KBM-7 (cell line): ENCODE data around the gene PITHD1.
"Not testable (repeated sequence)": the region's sequence is repeated elsewhere in the genome, so short reads cannot be mapped to it uniquely, and the experiment has no call there.

Experiments used
- DNase-seq: peaks from one replicate; pipeline ENCODE4 v3.0.0-alpha.2; 2015
- in situ Hi-C: fragments of 300-500 bp; cut with MboI; formaldehyde crosslinking; loops from 2 replicates; pipeline ENCODE4 v1.14.3; 2020; ENCODE audit warnings: low sequenced_read_pairs, low pct_unique_long_range_greater_than_20kb, mixed read lengths

PITHD1 gene

DNA sequence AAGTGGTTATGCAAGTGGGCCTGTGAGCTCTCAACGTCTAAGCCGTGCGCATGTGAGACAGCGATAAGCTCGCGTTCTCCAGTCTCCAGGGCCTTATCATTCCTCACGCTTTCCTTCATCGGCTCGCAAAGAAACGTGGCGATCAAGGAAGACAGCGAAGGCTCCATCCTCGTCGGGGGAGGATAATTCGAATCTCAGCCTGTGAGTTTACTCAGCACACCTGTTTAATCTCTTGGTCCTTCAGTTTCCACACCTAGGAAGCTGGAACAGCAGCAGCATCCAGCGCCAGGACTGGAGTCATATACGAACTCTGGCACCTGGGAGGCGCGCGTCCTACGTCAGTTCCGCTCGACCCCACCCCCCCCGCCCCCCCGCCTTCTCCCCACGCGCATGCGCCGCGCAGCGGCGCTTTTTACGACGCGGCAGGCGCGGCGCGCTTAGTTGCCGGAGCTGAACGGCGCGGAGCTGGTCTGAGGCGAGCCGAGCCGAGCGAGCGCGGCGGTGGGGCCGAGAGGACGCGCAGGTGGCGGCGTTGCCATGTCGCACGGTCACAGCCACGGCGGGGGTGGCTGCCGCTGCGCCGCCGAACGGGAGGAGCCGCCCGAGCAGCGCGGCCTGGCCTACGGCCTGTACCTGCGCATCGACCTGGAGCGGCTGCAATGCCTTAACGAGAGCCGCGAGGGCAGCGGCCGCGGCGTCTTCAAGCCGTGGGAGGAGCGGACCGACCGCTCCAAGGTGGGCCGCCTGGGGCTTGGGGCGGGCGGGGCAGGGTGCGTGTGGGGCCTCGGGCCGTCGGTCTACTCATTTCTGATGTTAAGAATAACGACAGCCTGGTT lies at the start of gene PITHD1:
TSS of gene PITHD1 (plus strand) at position 440 of the 836 bp plus-strand sequence. CDS start at position 538, 98 bp downstream.
- peak; percentile 78 for DNase-seq
- in situ Hi-C loops: no loop called here

GRCh38 chr1:23732363-23733224 lies 45.6 kb upstream of the PITHD1 start:
- no peak for DNase-seq
- in situ Hi-C loops: no loop called here

GRCh38 chr1:23733281-23733680 lies 44.9 kb upstream of the PITHD1 start:
- in situ Hi-C loops, DNase-seq: not testable (repeated sequence)

GRCh38 chr1:23736437-23737134 lies 41.6 kb upstream of the PITHD1 start:
- in situ Hi-C loops: no loop called here

GRCh38 chr1:23741609-23742008 lies 36.6 kb upstream of the PITHD1 start:
- DNase-seq: no peak
- in situ Hi-C loops: no loop called here

More at GRCh38 chr1:23736437-23737134, 41.6 kb upstream of the PITHD1 start:
- DNase-seq: no peak

GRCh38 chr1:23742670-23743286 lies 35.4 kb upstream of the PITHD1 start:
- no peak for DNase-seq
- in situ Hi-C loops: no loop called here

GRCh38 chr1:23743287-23744152 lies 34.7 kb upstream of the PITHD1 start, which contains the start of gene ELOA:
Gene ELOA (plus strand): TSS chr1:23743471. CDS start chr1:23743504, 33 bp downstream.
- in situ Hi-C loops: no loop called here
- DNase-seq: peak; percentile 73

DNA sequence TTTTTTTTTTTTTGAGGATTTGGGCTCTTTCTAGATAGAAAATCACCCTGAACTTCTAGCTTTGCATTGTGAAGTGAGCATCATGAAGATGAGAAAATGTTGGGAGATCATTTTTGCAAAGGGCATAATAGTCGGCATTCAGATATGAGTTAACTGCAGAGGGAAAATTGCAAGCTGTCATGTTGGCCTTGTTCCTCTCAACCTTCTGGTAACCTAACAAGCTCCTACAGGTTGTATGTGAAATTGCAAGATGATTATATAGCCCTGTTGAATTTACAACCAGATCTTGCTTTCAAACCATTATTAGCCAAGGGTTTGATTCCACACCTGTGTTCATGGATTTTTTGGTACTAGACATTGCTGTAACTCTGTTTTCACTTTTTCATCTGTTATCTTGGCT lies 32.7 kb upstream of the PITHD1 start:
- in situ Hi-C loops: no loop called here
- peak; percentile 32 for DNase-seq

DNA sequence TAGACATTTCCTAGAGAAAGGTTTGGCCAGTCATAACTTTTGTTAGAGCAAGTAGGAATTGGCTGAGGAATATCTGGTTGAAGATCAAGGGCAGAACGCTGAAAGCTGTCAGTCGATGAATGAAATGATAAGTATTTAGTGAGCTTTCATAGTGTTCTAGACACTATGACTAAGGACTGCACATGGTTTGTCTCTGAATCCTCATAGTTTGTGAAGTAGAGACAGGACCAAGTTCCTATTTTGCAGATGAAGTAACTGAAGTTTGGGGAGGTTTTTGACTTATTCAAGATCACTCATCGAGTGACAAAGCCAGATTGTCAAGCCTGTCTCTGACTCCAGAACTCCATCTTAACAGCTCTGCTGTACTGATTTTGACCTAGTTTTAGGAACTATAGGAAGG lies 30.2 kb upstream of the PITHD1 start:
- in situ Hi-C loops: no loop called here
- no peak for DNase-seq

- peak; percentile 74 for DNase-seq
- in situ Hi-C loops: no loop called here
These were observed 27.0 kb upstream of the PITHD1 start for GRCh38 chr1:23751050-23751814.

DNA sequence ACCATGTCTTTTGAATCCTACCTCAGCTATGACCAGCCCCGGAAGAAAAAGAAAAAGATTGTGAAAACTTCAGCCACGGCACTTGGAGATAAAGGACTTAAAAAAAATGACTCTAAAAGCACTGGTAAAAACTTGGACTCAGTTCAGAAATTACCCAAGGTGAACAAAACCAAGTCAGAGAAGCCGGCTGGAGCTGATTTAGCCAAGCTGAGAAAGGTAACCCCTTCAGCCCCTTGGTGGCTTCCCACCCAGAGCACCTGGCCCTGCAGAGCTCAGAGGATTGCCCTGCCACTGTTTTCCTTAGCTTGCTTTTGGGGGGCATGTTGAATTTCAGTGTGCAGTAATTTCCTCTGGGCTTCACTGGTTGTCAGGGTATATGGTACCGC lies 26.4 kb upstream of the PITHD1 start:
- DNase-seq: no peak
- in situ Hi-C loops: no loop called here

DNA sequence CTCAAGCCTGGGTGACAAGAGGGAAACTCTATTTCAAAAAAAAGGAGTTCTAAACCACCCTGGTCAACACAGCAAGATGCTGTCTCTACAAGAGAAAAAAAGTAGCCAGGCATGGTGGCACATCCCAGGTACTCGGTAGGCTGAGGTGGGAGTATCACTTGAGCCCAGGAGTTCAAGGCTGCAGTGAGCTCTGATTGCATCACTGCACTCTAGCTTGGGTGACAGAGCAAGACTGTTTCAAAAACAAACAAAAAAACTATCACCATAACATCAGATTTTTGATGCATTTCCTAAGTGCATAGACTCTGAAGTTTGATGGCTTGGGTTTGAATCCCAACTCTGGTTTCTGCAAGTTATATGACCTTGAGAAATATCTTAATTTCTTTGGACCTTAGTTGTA lies 25.3 kb upstream of the PITHD1 start:
- in situ Hi-C loops: no loop called here

GRCh38 chr1:23756676-23757075 lies 21.5 kb upstream of the PITHD1 start:
- in situ Hi-C loops: no loop called here
- DNase-seq: no peak

More for the DNA sequence above, 25.3 kb upstream of the PITHD1 start:
- DNase-seq: no peak

GRCh38 chr1:23757812-23758211 lies 20.4 kb upstream of the PITHD1 start:
- DNase-seq: no peak
- in situ Hi-C loops: no loop called here

GRCh38 chr1:23759277-23759676 lies 18.9 kb upstream of the PITHD1 start:
- in situ Hi-C loops: no loop called here
- no peak for DNase-seq

DNA sequence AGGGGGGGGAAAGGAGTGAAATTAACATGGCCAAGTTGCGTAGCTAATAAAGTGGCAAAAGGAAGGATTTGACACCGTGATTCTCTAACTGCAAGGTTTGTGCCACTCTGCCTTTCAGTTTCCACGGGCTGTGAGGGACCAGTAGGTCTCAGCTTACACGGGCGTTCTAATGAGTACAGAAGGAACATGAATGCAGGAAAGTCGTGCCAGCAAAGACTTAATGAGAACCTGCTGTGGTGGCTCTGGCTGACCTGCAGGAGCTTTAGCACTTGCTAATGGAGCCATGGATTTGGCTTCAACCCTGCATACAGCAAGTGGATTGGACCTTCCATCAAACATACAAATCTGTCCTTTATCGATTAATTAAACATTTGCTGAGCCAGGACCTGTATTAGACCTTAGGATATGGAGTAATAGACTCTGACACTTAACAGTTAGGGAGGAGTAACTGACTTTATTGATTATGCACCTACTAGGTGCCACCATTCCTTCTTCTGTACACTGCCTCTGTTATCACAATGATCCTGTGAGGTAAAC lies 15.1 kb upstream of the PITHD1 start:
- no peak for DNase-seq
- in situ Hi-C loops: no loop called here

DNA sequence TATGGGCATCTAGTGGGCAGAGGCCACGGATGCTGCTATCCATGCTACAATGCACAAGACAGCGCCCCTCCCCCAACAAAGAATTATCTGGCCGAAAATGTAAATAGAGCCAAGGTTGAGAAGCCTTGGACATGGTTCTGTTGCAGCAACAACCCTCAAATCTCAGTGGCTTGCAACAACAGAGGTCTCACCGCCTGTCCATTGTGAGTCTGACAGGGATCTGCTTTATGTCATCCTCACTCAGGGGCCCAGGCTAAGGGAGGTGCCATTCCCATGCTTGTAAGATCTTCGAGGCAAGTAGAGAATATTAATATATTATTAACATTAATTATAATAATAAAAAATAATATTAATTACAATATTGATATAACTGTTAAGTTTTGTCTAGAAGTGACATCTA lies 9.5 kb upstream of the PITHD1 start:
- in situ Hi-C loops: no loop called here
- no peak for DNase-seq
